Measurements from ENCODE around the gene STAC3.

The STAC3 gene

DNA sequence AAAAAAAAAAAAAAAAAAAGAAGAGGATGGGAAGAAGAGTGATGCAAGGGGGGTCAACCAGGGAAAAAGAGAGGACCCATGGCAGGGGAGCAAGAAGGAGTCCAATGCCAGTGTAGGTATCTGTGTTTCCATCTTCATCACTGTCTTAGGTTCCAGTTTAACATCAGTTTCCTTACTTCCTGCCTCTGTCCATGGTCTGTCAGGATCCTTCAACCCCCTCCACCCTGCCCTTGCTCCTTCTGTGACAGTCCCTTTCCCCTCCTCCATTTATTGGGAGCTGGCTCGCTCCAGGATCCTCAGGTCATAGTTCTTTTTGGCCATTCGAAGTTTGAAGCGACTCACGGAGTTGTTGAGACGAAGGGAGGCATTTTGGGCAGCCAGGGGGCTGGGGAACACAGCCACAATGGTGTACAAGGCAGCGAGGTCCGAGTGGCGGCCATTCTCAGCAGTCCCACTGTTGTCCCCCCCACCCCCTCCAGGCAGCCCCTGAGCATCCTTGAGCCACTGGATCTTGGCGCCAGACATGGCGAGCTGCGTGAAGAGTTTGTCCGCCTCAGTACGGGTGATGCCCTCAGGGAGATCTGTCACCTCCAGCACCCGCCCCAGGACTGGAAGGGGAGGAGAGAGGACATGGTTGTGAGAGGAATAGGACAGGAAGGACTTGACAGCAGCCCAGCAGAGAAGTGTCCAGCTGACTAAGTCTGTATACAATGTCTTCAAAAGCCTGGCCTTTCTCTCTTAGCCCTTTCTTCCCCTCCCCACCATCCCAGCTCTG is 3.7 kb upstream of the STAC3 start:
- no peak for DNase-seq (ENCODE audit: low spot score)

DNA sequence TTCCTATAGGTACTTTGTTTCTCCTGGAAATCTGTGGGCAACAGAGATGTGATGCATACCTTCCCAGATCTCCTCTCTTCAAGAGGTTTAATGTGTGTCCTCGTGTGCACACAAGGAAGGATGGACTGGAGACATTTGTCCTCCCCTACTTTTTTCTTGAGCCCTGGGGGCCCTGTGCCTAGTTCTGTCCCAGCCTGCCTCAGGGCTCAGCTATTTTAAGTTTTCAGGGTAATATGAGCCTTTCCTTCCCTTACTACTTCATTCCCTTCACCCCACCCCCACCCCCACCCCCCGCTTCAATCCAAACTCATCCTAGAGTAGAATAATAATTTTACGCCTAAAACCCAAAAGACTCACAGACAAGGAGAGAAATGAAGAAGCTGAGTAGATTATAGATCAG is 446 bp downstream of the STAC3 start:
- DNase-seq (ENCODE audit: low spot score) = no peak

DNA sequence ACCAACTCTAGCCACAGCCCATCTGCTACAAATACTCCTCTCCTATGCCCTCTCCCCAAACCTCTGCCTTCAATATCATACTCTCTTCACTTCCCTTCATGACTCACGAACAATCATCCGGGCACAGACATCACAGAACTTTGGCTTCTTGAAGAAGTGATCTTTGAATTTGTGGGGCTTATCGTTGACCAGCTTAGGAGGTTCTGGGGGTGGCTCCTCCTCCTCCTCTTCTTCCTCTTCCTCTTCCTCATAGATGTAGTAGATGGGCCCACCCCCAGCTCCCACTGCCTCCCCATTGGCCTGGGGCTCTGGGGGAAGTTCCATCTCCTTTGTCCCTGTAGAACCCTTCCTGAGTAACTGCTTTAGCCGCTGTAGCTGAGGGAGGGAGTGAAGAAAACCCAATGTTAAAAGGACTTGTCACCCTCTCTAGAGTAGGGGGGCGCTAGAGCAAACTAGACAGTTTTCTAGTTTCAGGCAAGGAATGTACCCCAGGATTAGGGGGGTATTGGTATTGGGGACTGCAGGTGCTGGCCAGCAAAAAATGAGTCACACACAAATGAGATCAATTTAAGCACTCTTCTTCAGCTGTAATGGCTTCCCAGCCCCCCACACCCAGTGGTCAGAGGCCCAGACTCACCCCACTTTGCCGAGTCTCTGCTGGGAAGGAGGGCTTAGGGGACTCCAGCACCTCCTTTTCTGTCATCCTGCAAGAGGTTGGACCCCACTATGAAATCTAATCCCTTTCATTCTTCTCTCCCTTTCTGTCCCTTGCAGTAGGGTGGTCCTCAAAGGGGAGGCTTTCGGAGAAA is 1.8 kb downstream of the STAC3 start:
- no peak for DNase-seq (ENCODE audit: low spot score)

DNA sequence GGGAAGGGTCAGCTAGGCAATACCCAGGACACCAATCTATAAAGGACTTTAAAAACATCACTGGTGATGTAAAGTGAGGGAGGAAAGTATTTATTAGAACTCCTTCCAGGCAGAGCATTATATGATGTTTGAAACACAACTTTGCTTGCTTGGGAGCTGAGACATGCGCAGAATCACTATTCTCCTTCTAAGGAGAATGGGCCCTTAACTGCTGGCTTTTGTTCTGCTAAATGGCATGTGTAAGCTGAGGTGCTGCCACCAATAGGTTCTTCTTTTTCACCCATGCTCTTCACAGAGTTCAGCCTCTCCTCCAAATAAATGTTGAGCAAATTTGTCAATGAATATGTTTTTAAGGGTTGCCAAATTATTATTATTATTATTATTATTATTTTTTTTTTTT is 3.9 kb downstream of the STAC3 start:
- DNase-seq (ENCODE audit: low spot score) = no peak

DNA sequence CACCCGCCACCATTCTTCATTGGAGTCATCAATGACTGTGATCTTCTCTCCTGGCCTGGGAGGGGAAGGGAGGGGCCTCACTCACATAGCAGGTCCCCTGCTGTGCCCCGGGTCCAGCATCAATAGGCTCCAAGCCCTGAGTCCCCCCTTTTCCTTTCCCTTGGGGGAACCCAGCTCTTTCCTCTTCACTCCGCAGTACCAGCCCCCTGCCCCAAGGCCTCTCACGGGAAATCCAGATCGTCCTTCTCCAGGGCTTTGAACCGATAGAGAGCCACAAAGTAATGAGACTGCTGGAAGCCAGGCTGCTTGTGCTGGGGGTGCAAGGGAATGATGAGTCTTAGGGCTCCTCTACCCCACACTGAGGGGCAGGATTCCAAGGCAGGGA is 6.7 kb downstream of the STAC3 start:
- DNase-seq (ENCODE audit: low spot score) = no peak

DNA sequence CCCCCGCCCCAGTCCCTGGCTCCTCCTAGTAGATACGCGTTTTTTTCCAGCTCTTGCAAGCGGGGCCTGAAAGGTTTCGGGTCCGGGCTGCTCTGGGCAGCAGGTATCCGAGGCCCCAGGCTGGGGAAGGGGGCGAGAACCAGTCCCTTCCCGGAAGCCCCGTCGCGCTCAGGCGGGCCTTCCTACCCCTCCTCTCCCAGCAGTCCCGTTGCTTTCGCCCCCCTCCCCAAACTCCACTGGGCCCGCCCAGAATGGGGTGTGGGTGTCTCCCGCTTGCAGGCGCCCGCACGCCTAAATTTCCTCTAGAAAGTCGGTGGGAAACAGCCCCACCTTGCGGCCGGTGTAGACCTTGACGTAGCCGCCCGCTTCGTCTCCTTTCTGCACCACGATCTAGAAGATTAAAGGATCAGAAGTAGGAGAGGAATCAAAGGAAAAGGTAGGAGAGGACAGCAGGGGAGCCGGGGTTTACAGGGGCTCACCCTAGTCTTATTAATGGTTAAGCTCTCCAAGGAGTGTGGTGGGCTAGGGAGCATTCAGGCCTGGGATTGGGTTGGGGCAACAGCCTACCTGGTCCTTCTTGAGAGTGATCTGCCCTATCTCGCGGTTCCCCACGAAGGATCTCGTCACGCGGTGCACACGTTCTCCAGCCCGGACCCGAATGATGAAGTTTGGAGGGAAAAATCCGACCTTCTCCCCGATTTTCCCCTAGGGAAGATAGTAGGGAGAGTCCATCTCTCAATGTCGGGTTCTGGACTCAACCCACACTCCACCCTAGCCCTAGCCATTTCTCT is 7.3 kb downstream of the STAC3 start:
- peak; percentile 81 for DNase-seq (ENCODE audit: low spot score)

DNA sequence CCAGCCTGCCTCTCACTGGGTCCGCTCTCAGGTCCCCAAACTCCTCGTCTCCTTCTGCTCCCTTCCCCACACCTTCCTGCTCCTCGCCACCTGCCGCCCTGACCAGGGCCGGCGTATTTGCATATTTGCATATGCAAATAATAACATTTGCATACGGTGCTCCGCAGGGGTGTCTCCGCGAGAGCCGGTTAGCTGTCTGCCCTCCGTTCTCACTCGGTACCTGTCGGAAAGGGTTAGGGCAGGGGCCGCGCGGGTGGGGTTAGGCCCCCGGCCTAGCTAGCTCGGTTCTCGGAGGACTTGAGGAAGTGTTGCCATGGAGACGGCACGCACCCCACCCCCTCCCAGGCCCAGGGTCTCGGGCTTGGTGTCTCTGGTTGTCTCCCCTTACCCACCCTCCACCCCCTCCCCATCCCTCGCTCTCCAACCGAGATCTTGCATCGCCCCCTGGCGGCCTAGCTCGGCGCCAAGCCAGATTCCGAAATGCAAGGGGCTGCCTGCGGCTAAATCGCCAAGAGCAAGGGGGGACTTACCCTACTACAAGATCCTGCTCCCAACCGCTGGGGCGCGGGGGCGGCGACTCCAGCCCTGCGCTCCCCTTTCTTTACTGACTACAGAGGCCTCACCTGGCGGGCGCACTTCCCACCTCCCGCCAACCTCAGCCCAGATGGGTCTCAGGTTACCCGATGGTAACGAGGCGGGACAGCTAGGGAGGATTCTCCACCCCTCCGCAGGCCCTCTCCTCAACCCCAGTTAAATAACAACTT is 8.1 kb downstream of the STAC3 start:
- DNase-seq (ENCODE audit: low spot score) = peak; percentile 55

DNA sequence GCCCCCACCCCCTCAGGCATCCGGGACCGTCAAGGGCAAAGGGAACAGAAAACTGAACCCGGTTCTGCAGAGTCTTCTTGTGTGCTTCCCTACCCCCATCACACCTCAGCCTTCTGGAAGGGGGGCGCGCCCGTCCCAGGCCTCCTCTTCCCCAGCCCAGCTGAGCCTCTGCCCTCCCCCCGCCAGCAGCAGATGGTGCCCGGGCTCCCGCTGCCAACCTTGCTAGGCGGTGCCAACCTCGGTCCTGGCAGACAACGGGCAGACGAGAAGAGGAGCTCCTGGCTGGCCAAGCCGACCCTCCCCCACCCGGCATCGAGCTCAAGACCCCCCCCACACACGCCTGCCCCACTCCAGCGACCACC is 8.7 kb downstream of the STAC3 start:
- DNase-seq (ENCODE audit: low spot score) = no peak

DNA sequence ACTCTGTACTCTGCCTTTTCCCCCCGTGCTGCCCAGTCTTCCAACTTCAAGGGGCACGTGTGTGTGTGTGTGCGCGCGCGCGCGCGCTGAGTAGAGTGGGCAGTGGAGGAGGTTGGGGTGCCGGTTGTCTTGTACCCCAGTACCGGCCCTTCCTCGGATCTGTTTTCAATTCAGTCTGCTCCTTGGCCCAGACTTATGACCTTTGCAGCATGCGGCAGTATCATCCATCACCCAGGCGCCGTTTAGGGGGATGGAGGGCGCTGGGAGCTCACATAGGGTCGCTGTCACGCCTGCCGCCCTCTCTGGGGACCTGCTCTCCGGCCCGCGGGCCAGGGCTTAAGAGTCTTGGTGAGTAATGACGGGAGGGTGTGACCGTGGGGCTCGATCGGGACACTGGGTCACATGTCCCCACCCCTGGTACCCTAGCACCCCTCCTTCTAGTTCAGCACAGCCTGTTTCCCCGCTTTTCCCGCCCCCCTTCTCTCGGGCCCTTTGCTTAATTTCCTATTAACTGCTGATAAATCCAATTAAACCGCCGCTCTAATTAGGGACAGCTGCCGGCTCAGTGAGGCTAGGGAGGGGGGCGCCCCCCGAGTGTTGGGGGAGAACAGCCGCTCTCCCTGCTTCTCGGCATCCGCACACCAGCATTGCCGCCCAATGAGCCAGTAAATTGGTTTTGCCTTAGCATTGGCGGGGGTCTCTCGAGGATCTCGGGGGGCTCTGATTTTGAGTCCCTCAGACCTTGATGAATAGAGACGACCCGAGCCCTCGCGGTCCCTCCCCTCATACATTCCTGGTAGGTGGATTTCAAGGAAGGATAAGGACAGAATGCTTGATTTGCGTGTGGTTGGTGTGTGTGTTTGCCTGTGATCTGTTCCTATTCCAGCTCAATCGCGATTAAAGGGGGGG is 9.3 kb downstream of the STAC3 start:
- no peak for DNase-seq (ENCODE audit: low spot score)

DNA sequence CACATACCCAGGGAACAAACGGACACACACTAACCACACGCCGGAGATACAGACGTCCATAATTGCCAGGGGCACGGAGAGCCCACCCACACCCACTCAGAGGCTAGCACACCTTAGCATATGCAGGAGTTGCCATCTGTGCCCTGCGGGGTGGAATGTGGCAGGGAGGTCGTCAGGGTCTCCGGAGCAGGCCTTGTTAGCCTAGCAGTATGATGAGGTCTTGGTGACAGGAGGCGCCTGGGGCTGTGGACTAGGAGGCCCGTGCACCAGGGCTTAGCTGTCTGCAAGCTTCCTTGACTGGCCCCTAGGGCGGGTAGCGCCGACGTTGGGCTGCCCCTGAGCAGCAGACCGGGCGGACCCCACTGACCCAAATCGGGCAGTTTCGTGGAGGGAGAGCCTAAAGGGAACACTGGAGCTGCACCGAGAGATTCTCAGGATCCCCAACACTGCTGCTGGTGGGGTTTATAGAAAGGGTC is 10.0 kb downstream of the STAC3 start:
- DNase-seq (ENCODE audit: low spot score) = no peak

DNA sequence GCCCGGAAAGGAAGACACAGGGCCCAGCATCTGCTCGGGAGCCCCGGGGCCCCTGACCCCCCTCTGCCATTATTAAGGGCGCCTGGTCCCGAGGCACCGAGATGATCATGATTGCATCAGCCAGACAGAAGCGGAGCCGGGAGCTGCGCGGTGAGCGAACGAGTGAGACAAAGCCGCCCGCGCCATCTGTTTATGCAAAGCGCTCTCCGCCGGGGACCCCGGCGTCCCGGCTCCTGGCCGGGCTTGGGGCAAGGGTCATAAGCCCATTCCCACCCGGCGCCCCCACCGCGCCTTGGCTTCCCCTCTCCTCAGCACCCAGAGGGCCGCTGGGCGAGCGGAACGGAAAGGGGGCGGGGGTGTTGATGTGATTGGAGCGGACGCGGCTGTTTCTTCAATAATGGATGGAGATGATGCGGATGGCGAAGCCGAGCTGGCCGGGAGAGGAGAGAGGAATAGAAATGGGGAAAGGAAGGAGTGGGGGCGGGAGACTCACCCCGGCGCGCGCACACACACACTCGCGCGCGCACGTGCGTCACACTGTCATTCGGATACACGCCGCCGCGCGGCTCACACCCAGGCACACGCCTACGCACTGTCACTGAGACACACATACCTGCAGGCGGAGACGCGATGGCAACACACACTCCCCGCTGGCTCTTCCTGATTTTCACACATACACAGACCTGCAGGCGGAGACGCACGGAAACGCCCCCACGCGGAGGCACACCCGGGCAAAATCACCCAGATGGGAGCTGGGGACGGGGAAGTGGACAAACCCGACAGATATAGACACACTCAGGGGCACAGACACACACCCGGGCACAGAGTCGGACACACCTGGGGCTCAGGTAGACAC is 10.7 kb downstream of the STAC3 start:
- DNase-seq (ENCODE audit: low spot score) = peak; percentile 74

DNA sequence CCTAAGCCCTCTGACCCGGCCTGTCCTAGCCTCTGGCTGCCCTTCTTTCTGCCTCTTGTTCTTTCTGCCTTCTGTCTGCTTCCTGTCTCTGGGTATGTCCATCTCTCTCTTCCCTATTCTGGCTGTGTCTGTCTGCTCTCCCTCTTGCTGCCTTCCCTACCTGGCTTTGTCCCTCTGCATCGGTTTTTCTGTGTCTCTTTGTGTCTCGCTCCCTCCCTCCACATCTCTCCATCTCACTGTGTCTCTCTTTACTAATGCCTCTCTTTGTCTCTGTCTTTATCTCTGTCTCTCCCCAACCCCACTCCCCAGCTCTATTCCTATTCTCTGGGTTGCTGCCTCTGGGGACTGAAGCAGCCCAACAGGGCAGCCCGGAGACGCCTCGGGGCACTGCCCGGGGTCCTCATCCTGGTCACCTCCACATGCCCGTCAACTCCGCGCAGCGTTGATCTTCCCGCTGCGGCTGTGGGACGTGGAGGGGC is 11.4 kb downstream of the STAC3 start:
- no peak for DNase-seq (ENCODE audit: low spot score)

DNA sequence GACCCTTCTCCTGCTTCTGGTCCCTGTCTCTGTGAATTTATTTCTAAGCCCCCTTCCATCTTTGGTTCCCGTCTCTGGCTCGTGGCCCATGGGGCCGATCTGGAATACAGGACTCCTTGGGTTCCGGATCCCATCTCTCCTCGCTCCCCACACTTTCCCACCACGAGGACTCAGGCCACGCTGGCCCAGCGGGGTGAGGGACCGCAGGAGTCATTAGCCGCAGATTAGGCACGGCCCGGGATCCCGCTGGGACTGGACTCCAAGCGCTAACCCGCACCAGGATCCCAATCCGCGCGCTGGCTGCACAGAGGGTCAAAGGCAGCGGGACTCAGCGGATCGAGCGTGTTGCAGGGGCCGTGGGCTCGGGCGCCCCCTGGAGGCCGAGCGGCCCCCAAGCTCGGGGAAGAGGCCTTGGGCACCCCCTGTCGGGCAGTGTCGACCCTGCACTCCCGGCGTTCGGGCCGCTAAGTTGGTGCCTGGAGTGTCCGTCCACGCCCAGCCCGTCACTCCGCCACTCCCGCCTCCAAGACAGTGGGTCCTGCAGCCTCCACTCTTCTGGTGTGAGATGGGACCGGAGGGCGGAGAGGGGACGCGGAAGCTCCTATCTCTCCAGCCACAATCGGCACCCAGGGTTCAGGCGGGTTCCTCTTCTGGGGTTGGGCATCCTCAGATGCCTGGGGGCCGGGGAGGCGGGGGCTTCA is 12.0 kb downstream of the STAC3 start:
- DNase-seq (ENCODE audit: low spot score) = peak; percentile 84

DNA sequence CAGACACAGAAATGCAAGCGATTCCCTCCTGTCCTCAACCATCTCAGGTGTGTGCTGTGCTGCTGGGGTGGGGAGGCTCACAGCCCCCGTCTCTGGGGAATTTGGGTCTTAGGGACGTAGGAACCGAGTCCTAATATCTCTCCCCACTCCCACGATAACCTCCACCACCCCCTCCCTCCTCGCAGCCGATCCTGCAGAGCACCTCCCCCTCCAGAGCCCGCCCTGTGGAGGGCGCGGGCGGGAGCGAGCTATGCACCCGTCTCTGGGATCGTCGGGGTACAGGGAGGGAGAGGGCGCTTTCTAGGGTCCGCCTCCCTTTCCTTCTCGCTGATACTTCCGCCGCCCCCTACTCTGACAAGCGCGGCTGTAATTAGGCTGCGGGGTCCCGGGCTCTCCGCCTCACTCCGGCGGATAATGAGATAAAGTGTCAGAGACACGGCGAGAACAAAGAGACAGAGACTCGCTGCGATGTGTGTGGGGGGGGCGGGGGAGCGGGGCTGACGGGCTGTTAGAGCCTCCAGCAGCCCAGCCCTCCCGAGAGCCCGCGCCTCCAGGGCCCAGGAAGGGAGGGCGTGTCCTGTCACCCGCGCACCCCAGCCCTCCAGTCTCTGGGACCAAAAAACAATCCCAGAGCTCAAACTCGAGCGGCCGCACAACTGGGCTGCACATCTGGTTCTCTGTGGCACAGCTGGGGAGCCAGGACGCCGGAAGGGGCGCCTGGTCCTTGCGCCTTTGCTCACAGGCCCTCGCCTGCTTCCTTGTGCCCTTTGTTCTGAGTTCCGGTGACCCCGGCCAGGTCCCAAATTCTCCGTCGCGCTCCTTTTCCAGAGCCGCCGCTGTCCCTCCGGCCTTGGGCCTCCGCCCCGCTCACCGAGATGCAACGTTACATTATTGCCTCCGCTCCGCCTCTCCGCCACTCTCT is 12.8 kb downstream of the STAC3 start:
- no peak for DNase-seq (ENCODE audit: low spot score)

DNA sequence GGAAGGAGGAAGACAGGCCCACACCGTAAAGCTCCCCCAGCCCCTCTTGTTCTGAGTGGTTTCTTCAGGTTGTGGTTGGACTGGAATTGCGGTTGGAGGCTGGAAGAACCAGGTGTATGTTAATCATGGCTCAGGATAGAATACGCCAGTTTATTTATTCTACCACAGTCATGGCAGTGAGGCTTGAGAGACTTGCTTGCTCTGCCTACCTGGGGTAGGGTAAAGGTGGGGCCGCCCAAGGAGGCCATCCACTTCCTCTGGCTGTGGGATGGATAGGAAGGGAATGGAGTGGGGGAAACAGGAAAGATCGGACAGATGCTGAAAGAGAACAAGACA is 13.4 kb downstream of the STAC3 start:
- DNase-seq (ENCODE audit: low spot score) = no peak

DNA sequence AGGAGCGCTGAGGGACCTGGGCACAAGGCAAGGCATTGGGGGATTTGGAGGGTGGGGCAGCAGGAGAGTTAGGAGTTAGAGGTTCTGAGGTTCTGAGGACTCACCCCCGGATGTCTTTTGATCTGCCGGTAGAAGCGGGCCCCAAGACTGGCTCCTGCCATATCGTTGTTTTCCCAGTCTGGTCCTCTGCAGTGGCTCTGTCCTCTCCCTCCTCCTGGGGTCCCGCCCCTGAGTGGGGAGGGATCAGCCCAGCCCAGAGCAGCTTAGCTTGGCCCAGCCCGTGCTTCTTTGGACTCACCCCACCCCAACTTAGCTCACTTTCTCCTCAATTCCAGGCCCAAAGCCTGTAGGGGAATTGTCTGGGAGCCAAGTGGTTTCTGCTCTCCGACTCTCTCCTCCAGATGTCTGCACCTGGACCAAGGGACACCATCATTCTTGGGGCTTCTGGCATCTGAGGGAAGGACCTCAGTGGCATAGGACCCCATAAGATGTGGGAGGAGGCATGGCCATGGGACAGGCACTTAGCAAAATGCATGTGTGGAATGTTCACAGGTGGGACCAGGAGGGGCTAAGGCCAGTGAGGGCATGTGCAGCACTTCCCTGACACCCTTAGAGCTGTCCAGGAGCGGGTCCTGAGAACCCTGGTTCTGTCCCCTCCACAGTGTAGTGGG is 13.9 kb downstream of the STAC3 start:
- no peak for DNase-seq (ENCODE audit: low spot score)

DNA sequence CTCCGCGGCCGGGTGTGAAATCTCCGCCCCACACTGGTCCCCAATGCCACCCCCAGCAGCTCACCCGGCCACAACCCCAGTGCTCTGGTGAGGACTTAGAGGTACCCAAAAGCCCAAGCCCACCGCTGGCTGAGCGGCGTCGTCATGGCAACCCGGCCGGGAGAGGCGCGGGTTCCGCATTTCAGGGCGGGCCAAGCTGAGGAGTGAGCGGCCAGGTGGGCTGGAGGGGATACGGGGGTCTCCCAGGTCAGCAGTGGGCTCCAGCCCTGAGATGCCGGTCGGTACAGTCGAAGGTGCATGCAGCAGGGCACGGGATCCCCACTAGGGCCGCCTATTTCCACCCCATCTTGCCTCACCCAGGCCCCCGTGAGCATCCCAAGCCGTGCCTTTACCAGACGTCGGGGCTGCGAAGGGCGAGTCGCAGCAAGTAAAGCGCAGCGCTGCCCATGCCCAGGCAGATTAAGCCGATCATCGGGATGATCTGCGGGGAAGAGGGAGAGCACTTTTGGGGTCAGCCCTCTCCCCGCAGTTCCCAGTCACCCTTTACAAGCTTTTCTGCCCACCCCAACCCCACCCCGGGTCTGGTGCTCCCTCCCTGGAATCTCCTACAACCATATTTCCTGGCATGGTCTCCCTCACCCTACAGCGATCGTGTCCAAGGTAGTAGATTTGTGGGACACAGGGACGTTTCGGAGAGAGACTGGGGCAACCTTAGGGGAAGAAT is 14.6 kb downstream of the STAC3 start:
- DNase-seq (ENCODE audit: low spot score) = no peak
